PFSK-1 (cell line): ENCODE measurements around the gene TBXAS1.

ENCODE experiments used
- FOXP2 ChIP-seq: optimal IDR thresholded peaks from 2 replicates; pipeline ENCODE3; 2011; ENCODE audit warnings: borderline replicate concordance, control low read depth, inconsistent platforms; ENCODE audit not compliant: insufficient read depth; ENCODE audit errors: extremely low read length, extremely low read depth
- POLR2AphosphoS5 ChIP-seq: IDR thresholded peaks from 2 replicates; pipeline ENCODE4 v1.6.1; 2012; ENCODE audit warnings: low read depth, mild to moderate bottlenecking, control low read depth, low read length, moderate library complexity
- SIN3A ChIP-seq: IDR thresholded peaks from 2 replicates; pipeline ENCODE4 v1.6.1; 2012; ENCODE audit warnings: mild to moderate bottlenecking, low read length, moderate library complexity, borderline replicate concordance; ENCODE audit not compliant: insufficient read depth
- TAF1 ChIP-seq: IDR thresholded peaks from 2 replicates; pipeline ENCODE4 v1.6.1; 2012; ENCODE audit warnings: low read length, control low read depth, borderline replicate concordance; ENCODE audit not compliant: insufficient read depth
- TF ChIP-seq, protein P1 (sequence below), 2 experiments: IDR thresholded peaks; 2 replicates each; pipeline versions ENCODE4 v1.6.1 to v1.8.0; 2011 to 2012; ENCODE audit warnings: low read depth in 2 of 2, low read length in 2 of 2, control low read depth in 1 of 2, inconsistent platforms in 1 of 2, mild to moderate bottlenecking in 1 of 2, moderate library complexity in 1 of 2; ENCODE audit not compliant: insufficient read depth in 1 of 2

Gene TBXAS1

DNA sequence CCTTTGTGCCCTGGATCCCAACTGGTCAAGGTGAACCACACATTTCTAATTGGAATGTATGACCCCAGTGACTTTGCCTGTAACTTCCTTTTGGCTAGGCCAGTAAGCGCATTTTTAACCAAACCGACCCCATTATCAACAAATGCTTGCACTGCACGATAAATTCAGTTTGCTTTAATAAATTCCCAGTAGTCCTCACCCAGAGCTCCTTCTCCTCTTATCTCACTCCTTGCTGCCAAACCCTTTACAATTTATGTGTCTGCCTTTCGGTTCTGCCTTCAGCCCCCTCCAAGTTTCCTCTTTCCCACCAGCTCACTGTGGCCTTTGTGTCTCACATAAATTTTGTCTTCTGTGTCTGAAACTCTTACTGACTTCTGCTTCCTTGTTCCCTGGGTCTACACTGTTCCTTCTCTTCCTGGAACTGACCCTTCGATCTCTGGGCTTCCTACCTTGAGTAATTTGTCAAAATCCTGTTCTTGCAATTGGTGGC lies 59.0 kb downstream of the TBXAS1 start:
- TF ChIP-seq FOXP2 (no peak), TAF1 (no peak), POLR2AphosphoS5 (no peak), SIN3A (no peak)
- TF ChIP-seq, protein P1, sequence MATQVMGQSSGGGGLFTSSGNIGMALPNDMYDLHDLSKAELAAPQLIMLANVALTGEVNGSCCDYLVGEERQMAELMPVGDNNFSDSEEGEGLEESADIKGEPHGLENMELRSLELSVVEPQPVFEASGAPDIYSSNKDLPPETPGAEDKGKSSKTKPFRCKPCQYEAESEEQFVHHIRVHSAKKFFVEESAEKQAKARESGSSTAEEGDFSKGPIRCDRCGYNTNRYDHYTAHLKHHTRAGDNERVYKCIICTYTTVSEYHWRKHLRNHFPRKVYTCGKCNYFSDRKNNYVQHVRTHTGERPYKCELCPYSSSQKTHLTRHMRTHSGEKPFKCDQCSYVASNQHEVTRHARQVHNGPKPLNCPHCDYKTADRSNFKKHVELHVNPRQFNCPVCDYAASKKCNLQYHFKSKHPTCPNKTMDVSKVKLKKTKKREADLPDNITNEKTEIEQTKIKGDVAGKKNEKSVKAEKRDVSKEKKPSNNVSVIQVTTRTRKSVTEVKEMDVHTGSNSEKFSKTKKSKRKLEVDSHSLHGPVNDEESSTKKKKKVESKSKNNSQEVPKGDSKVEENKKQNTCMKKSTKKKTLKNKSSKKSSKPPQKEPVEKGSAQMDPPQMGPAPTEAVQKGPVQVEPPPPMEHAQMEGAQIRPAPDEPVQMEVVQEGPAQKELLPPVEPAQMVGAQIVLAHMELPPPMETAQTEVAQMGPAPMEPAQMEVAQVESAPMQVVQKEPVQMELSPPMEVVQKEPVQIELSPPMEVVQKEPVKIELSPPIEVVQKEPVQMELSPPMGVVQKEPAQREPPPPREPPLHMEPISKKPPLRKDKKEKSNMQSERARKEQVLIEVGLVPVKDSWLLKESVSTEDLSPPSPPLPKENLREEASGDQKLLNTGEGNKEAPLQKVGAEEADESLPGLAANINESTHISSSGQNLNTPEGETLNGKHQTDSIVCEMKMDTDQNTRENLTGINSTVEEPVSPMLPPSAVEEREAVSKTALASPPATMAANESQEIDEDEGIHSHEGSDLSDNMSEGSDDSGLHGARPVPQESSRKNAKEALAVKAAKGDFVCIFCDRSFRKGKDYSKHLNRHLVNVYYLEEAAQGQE (IDR thresholded peaks at IDR 0.05; ENCODE audit: insufficient read depth in 1 of 2, low read depth in 2 of 2, low read length in 2 of 2), result no peak

DNA sequence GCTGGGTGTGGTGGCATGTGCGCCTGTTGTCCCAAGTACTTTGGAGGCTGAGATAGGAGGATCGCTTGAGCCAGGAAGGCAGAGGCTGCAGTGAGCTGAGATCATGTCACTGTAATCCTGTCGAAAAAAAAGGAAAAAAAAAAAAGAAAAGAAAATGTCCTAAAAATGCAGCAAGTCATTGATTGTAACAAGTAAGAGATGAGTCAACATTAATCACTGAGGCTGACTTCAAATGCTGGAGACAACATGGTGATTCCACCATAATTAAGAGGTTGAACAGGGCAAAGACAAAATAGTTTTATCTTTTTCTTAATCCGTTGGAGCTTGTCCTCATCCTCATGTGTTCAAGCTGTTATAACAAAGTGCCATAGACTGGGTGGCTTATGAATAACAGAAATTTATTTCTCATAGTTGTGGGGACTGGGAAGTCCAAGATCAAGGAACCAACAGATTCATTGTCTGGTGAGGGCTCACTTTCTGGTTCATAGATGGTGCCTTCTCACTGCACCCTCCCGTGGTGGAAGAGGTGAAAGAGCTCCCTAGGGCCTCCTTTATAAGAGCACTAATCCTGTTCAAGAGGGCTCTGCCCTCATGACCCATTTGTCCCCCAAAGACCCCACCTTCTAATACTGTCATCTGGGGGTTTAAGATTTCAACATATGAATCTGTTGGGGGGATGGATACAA lies 60.3 kb downstream of the TBXAS1 start:
- TF ChIP-seq, protein P1 (IDR thresholded peaks at IDR 0.05; ENCODE audit: insufficient read depth in 1 of 2, low read depth in 2 of 2, low read length in 2 of 2), result no peak
- TF ChIP-seq SIN3A (no peak), TAF1 (no peak), FOXP2 (no peak), POLR2AphosphoS5 (no peak)

DNA sequence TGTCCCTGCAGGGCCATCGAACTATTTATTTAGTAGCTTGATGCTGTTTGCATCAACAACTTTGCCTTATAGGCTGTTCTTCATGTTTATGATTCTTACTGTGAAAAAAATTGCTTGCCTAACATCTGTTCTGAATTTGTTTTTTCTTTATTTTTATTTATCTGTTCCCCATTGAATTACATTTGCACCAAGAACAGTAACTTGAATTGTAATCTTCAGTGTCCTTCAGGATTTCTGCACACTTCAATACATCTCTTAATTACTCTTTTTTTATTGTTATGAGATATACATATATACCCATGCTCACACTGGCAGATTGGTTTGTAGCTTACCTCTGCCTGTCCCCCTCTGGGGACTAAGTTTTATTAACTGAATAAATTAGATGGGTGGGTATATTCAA lies 64.4 kb downstream of the TBXAS1 start:
- no peak for TF ChIP-seq SIN3A
- no peak for TF ChIP-seq FOXP2
- TF ChIP-seq, protein P1 (IDR thresholded peaks at IDR 0.05; ENCODE audit: insufficient read depth in 1 of 2, low read depth in 2 of 2, low read length in 2 of 2), result no peak
- TF ChIP-seq TAF1, result no peak
- no peak for TF ChIP-seq POLR2AphosphoS5

DNA sequence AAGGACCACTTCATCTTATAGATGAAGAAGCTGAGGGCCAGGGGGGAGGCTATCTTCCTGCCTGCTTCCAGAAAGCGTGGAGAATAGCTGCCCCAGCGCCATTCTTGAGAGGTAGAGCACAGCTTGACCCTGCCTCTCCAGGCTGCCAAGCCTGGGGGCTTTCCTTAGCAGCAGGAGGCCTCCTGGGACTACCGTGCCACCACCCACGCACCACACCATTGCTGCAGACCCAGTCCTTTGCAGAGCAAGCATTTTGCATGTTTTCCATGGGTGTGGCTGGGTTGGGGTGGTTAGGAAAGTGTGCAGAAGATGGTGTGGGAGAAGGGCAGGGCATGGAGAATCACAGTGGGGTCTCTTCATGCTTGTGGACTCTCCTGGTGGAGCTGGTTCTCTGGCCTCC lies 64.9 kb downstream of the TBXAS1 start:
- no peak for TF ChIP-seq SIN3A
- no peak for TF ChIP-seq FOXP2
- no peak for TF ChIP-seq TAF1
- TF ChIP-seq POLR2AphosphoS5, result no peak
- TF ChIP-seq, protein P1 (IDR thresholded peaks at IDR 0.05; ENCODE audit: insufficient read depth in 1 of 2, low read depth in 2 of 2, low read length in 2 of 2), result no peak
